Panc1 (cell line): ENCODE measurements around the gene VTI1A. TPM values are rescaled to one million over a fixed set of nuclear protein-coding genes. Genes with fewer than 3 reads are reported as not detected.

ENCODE experiments used
- ATAC-seq: fragments of 200-7000 bp; cut with Tn5 transposase; 2 replicates; pipeline ENCODE4 v1.9.1; 2020; ENCODE audit warnings: mild to moderate bottlenecking, moderate library complexity
- BruUV-seq: library from RNA; stranded (reverse); fragments of 400-500 nt; replicated peaks from 2 replicates; lab custom pipeline; 2021; lab: Mats Ljungman, UMichigan
- CTCF ChIA-PET: fragments of 300-600 bp; sonication (Branson Sonifier 250); formaldehyde crosslinking; loops from one replicate; lab custom pipeline; 2022; ENCODE audit warnings: antibody characterized with exemption; lab: Charles Lee
- POLR2A ChIA-PET: fragments of 300-600 bp; sonication (Branson Sonifier 250); formaldehyde crosslinking; loops from one replicate; lab custom pipeline; 2022; ENCODE audit warnings: antibody characterized with exemption; lab: Charles Lee
- DNase-seq: peaks from one replicate; pipeline ENCODE4 v3.0.0-alpha.2; 2010; ENCODE audit warnings: low read depth, low spot score
- H3K27ac ChIP-seq: 2 replicates; pipeline ENCODE4 v1.5.1; 2011; ENCODE audit warnings: mild to moderate bottlenecking, low read length, inconsistent platforms
- H3K27me3 ChIP-seq: fragments of 200-500 bp; sonication (Bioruptor generic); 2 replicates; pipeline ENCODE4 v1.6.0; 2014; ENCODE audit warnings: low read length, inconsistent platforms; ENCODE audit not compliant: control insufficient read depth, insufficient read depth
- H3K36me3 ChIP-seq: fragments of 200-500 bp; sonication (Bioruptor generic); 2 replicates; pipeline ENCODE4 v1.5.1; 2014; ENCODE audit warnings: inconsistent platforms, mild to moderate bottlenecking, low read length, moderate library complexity; ENCODE audit not compliant: control insufficient read depth, insufficient read depth
- H3K4me1 ChIP-seq: 2 replicates; pipeline ENCODE4 v1.5.1; 2011; ENCODE audit warnings: inconsistent platforms, mild to moderate bottlenecking, low read length, moderate library complexity; ENCODE audit not compliant: control insufficient read depth, insufficient read depth
- H3K4me3 ChIP-seq, 2 experiments: 2 replicates each; pipeline ENCODE4 v1.5.1; 2011 to 2012; ENCODE audit warnings: low read depth in 2 of 2, low read length in 2 of 2, mild to moderate bottlenecking in 2 of 2, inconsistent platforms in 1 of 2, moderate library complexity in 1 of 2
- H3K9me3 ChIP-seq: fragments of 200-500 bp; sonication (Bioruptor generic); 2 replicates; pipeline ENCODE4 v1.5.1; 2014; ENCODE audit warnings: low read depth, mild to moderate bottlenecking, inconsistent platforms, low read length, moderate library complexity; ENCODE audit not compliant: control insufficient read depth, insufficient read depth
- POLR2AphosphoS5 ChIP-seq: IDR thresholded peaks from 2 replicates; pipeline ENCODE4 v1.6.1; 2012; ENCODE audit warnings: mild to moderate bottlenecking, low read depth, low read length, moderate library complexity
- SIN3A ChIP-seq: IDR thresholded peaks from 2 replicates; pipeline ENCODE4 v1.6.1; 2012; ENCODE audit warnings: low read depth, mild to moderate bottlenecking, low read length, moderate library complexity, borderline replicate concordance; ENCODE audit not compliant: insufficient read depth
- TCF7L2 ChIP-seq: IDR thresholded peaks from 2 replicates; pipeline ENCODE4 v1.6.1; 2011; ENCODE audit warnings: mild to moderate bottlenecking, low read depth, low read length, inconsistent platforms
- in situ Hi-C: cut with HindIII; loops from 2 replicates; pipeline ENCODE4 v1.10.0; 2016; ENCODE audit warnings: low sequenced_read_pairs, low pct_unique_long_range_greater_than_20kb
- intact Hi-C: fragments of 100-400 bp; cut with micrococcal nuclease; formaldehyde crosslinking; loops from one replicate; pipeline ENCODE4 v1.10.0; 2022; ENCODE audit not compliant: unreplicated experiment
- total RNA-seq: library from RNA; stranded (reverse); gene quantifications from one replicate; pipeline ENCODE4 v1.2.1, GENCODE V29; 2021; ENCODE audit not compliant: unreplicated experiment
- TF ChIP-seq, protein P1 (sequence below): fragments of 450-650 bp; IDR thresholded peaks from 2 replicates; pipeline ENCODE4 v1.5.1; 2017; ENCODE audit warnings: mild to moderate bottlenecking
- TF ChIP-seq, protein P2 (sequence below), 2 experiments: IDR thresholded peaks; 2 replicates each; pipeline ENCODE4 v1.6.1; 2011 to 2012; ENCODE audit warnings: low read depth in 2 of 2, control low read depth in 1 of 2, low read length in 1 of 2, mild to moderate bottlenecking in 1 of 2, moderate library complexity in 1 of 2; ENCODE audit not compliant: insufficient read depth in 1 of 2

The VTI1A gene
- total RNA-seq, 1 experiment from 2014 or later = 36.3 TPM

DNA sequence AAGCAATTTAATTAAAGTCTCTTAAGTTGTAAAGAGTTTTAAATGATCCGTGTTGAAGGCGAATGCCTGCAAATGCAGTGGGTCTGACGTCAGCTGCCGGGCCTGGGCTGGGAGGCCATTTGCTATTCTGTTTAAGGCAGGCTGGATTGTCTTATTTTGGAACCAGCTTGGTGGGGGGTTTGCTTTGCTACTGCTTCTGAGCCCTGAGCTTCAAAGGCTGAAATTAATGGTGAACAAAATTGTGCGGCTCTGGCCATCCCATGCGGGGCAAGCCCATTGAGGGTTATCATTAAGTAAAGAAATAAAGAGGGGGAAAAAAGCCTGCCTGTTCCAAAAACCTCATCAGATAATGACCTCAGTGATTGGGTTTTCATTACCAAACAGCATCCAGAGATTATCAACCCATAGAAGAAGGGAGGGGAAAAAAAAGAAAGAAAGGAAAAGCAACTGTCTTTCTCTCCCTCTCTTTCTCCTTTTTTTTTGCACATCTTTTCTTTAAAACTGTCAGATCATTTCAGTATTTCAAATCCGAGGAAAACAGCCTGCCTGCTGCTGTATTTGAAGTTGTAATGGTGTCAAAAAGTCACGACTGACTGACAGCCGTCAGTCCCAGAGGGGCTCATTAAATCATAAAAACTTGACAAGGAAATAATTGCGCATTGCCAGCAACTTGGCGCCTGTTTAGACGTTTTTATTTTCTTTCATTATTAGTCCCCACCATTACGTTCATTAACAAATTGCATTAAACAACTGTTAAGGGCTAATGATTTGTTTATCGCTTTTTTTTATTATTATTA is 371.2 kb downstream of the VTI1A start:
- POLR2A ChIA-PET = no interaction called here
- TSS peak; percentile 45 for BruUV-seq
- Histone ChIP-seq H3K27me3 (no peaks in the 10 kb centered on the region), H3K36me3 (no peaks in the 10 kb centered on the region), H3K4me1 (peaks cover 4% of the 10 kb centered on the region), H3K27ac (no peak overlapping the region), H3K4me3 (no peak overlapping the region), H3K9me3 (no peaks in the 10 kb centered on the region)
- CTCF ChIA-PET = no interaction called here
- DNase-seq (no peak), ATAC-seq (no peak)
- in situ Hi-C loops = no loop called here
- TF ChIP-seq TCF7L2 = no peak
- TF ChIP-seq, protein P1, sequence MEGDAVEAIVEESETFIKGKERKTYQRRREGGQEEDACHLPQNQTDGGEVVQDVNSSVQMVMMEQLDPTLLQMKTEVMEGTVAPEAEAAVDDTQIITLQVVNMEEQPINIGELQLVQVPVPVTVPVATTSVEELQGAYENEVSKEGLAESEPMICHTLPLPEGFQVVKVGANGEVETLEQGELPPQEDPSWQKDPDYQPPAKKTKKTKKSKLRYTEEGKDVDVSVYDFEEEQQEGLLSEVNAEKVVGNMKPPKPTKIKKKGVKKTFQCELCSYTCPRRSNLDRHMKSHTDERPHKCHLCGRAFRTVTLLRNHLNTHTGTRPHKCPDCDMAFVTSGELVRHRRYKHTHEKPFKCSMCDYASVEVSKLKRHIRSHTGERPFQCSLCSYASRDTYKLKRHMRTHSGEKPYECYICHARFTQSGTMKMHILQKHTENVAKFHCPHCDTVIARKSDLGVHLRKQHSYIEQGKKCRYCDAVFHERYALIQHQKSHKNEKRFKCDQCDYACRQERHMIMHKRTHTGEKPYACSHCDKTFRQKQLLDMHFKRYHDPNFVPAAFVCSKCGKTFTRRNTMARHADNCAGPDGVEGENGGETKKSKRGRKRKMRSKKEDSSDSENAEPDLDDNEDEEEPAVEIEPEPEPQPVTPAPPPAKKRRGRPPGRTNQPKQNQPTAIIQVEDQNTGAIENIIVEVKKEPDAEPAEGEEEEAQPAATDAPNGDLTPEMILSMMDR = no peak
- intact Hi-C loops = no loop called here

DNA sequence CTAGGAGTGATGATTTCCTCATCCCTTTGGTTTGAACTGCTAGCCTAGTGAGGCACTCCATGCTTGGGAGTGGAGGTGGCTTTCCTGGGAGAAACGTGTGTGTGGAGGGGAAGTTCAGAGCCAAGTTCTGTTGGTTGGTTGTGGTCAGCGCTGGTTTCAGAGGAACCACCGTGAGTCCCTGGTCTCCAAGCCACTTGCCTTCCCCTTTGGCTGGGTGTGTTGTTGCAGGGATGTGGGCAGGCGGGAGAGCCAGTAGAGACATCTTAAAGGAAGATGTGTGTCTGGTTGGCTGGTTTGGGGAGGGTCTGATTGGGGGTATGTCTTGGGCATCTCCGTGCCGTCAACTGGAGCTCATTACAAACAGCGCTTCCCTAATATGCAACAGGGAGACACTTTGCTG is 372.2 kb downstream of the VTI1A start:
- in situ Hi-C loops (no loop called here), intact Hi-C loops (no loop called here)
- TF ChIP-seq TCF7L2 (no peak), POLR2AphosphoS5 (no peak), SIN3A (no peak)
- TF ChIP-seq, protein P1 = no peak
- TF ChIP-seq, protein P2, sequence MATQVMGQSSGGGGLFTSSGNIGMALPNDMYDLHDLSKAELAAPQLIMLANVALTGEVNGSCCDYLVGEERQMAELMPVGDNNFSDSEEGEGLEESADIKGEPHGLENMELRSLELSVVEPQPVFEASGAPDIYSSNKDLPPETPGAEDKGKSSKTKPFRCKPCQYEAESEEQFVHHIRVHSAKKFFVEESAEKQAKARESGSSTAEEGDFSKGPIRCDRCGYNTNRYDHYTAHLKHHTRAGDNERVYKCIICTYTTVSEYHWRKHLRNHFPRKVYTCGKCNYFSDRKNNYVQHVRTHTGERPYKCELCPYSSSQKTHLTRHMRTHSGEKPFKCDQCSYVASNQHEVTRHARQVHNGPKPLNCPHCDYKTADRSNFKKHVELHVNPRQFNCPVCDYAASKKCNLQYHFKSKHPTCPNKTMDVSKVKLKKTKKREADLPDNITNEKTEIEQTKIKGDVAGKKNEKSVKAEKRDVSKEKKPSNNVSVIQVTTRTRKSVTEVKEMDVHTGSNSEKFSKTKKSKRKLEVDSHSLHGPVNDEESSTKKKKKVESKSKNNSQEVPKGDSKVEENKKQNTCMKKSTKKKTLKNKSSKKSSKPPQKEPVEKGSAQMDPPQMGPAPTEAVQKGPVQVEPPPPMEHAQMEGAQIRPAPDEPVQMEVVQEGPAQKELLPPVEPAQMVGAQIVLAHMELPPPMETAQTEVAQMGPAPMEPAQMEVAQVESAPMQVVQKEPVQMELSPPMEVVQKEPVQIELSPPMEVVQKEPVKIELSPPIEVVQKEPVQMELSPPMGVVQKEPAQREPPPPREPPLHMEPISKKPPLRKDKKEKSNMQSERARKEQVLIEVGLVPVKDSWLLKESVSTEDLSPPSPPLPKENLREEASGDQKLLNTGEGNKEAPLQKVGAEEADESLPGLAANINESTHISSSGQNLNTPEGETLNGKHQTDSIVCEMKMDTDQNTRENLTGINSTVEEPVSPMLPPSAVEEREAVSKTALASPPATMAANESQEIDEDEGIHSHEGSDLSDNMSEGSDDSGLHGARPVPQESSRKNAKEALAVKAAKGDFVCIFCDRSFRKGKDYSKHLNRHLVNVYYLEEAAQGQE (IDR thresholded peaks at IDR 0.05; ENCODE audit: insufficient read depth in 1 of 2, low read depth in 2 of 2, low read length in 1 of 2) = no peak
- ChIA-PET POLR2A (no interaction called here), CTCF (interaction anchor here (0.5 kb wide), 1 partner anchor 860 kb away, joined by 3 read pairs; no protein-coding TSS in a partner anchor)
- no peaks in the 10 kb centered on the region for H3K4me1 ChIP-seq
- no TSS peak for BruUV-seq
- H3K4me3 ChIP-seq = no peak overlapping the region
- no peaks in the 10 kb centered on the region for H3K27me3 ChIP-seq
- H3K9me3 ChIP-seq = no peaks in the 10 kb centered on the region
- no peak overlapping the region for H3K27ac ChIP-seq
- no peaks in the 10 kb centered on the region for H3K36me3 ChIP-seq
- ATAC-seq = no peak
- no peak for DNase-seq
